ENCODE results near the gene GAS2L1. TPM values are rescaled to one million over a fixed set of nuclear protein-coding genes. Genes with fewer than 3 reads are reported as not detected.
"Not testable (repeated sequence)": the region's sequence is repeated elsewhere in the genome, so short reads cannot be mapped to it uniquely, and the experiment has no call there.

The GAS2L1 gene
- total RNA-seq, 1 donor: 15.0 TPM

DNA sequence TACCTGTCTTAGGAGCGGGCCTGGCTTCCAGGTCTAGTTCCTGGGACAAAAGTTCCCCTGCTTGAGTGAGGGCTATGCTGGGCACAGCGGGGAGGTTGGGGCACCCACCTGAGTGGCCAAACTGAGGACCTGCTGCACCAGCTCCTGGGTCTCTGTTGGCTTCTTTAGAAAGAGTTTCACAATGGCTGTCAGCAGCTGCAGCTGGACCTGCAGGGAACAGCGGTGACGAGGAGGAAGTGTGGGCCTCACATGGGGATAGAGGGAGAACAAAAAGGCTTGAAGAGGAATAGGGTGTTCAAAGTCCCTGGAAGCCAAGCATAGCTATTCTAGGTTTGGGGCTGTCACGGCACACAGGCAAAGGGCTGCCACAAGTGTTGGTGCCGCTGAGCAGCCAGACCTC is 35.7 kb downstream of the GAS2L1 start:
- no peak for DNase-seq (ENCODE audit: low read depth)
- no peak overlapping the region for H3K4me3 ChIP-seq (ENCODE audit: low read depth, low read length)
- TF ChIP-seq, protein P1, sequence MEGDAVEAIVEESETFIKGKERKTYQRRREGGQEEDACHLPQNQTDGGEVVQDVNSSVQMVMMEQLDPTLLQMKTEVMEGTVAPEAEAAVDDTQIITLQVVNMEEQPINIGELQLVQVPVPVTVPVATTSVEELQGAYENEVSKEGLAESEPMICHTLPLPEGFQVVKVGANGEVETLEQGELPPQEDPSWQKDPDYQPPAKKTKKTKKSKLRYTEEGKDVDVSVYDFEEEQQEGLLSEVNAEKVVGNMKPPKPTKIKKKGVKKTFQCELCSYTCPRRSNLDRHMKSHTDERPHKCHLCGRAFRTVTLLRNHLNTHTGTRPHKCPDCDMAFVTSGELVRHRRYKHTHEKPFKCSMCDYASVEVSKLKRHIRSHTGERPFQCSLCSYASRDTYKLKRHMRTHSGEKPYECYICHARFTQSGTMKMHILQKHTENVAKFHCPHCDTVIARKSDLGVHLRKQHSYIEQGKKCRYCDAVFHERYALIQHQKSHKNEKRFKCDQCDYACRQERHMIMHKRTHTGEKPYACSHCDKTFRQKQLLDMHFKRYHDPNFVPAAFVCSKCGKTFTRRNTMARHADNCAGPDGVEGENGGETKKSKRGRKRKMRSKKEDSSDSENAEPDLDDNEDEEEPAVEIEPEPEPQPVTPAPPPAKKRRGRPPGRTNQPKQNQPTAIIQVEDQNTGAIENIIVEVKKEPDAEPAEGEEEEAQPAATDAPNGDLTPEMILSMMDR (IDR thresholded peaks at IDR 0.05; ENCODE audit: insufficient read depth, low read length): no peak

- DNase-seq (ENCODE audit: low read depth): no peak
- TF ChIP-seq, protein P1 (IDR thresholded peaks at IDR 0.05; ENCODE audit: insufficient read depth, low read length): no peak
- no peak overlapping the region for H3K4me3 ChIP-seq (ENCODE audit: low read depth, low read length)
Measured at GRCh38 chr22:29342577-29343312, 36.3 kb downstream of the GAS2L1 start.

DNA sequence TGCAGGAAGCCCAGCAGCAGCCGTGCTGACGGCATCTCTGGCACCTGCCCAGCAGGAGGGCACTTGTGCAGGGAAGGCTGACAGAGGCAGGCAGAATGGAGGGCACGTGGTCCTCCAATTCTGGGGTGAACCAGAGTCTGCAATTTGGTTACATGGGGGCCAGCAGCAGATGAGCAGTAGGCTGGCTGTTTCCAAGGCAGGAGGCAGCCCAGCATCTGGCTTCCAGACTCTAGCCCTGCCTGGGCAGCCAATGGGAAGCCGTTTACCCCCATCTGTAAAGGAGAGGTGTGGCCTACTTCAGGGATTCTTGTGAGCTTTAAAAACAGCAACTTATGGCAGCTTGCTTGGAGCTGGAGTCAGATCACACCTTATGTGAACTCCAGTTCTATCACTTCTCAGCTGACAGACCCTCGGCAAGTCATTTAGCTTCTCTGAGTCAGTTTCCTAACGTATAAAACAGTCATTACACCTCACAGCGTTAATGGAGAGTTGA is 36.9 kb downstream of the GAS2L1 start:
- peak; percentile 34 for DNase-seq (ENCODE audit: low read depth)
- H3K4me3 ChIP-seq (ENCODE audit: low read depth, low read length): no peak overlapping the region
- TF ChIP-seq, protein P1 (IDR thresholded peaks at IDR 0.05; ENCODE audit: insufficient read depth, low read length): no peak

DNA sequence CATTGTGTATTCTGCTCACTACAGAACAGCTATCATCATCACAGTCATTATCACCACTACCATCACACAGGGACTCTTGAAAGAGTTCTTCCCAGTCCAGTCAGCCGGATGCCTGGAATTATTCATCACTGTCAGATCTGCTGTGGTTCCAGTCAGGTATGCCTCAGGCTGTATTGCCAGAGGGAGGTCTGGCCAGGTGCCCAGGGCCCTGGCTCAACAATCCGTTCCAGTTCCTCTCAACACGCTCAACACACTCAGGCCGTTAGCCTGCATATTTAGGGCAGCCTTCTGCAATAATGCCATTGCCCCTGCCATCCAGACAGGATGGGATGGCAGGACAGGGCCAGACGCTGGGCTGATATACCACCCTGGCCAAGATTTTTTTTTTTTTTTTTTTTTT is 37.7 kb downstream of the GAS2L1 start:
- DNase-seq (ENCODE audit: low read depth): peak; percentile 91
- TF ChIP-seq, protein P1 (IDR thresholded peaks at IDR 0.05; ENCODE audit: insufficient read depth, low read length): no peak
- no peak overlapping the region for H3K4me3 ChIP-seq (ENCODE audit: low read depth, low read length)

- DNase-seq (ENCODE audit: low read depth); H3K4me3 ChIP-seq (ENCODE audit: low read depth, low read length): not testable (repeated sequence)
Measured at GRCh38 chr22:29344889-29345288, 38.4 kb downstream of the GAS2L1 start.

GRCh38 chr22:29345932-29346331 is 39.5 kb downstream of the GAS2L1 start:
- peak; percentile 37 for DNase-seq (ENCODE audit: low read depth)
- H3K4me3 ChIP-seq (ENCODE audit: low read depth, low read length): no peak overlapping the region
- TF ChIP-seq, protein P1 (IDR thresholded peaks at IDR 0.05; ENCODE audit: insufficient read depth, low read length): no peak

DNA sequence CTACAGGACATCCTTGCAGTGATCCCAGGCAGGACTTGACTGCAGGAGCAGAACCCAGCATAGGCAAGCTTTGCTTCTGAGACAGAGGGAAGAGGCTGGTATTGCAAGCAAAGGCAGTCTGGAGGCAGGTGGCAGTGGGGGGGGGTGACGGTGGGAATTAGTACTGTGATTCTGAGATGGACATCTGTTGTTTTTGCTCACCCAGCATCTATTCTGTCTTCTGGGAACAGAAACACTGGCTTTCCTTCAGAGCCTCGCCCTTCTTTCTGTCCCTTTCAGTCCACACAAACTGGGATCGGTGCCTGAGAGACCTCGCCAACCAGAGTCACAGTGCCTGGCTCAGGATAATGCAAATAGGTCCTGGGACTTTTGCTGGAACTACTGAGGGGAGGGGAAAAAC is 40.2 kb downstream of the GAS2L1 start:
- TF ChIP-seq, protein P1 (IDR thresholded peaks at IDR 0.05; ENCODE audit: insufficient read depth, low read length): no peak
- DNase-seq (ENCODE audit: low read depth): no peak
- H3K4me3 ChIP-seq (ENCODE audit: low read depth, low read length): no peak overlapping the region
